Spinal cord (tissue), 10 donors: Measurements from ENCODE around the gene BMP7. TPM values are rescaled to one million over a fixed set of nuclear protein-coding genes. Genes with fewer than 3 reads are reported as not detected.

Source experiments
- DNase-seq, 6 donors: peaks; one replicate each; pipeline versions ENCODE4 v3.0.0 to v3.0.0-alpha.2; 2013 to 2015; ENCODE audit warnings: low spot score in 6 of 6, low read depth in 4 of 6
- H3K27ac ChIP-seq: one replicate; pipeline ENCODE4 v1.5.1; 2013; ENCODE audit warnings: low read depth, low read length, control low read depth
- H3K27me3 ChIP-seq: one replicate; pipeline ENCODE4 v1.6.1; 2013; ENCODE audit warnings: low read length; ENCODE audit not compliant: control insufficient read depth, insufficient read depth
- H3K36me3 ChIP-seq: one replicate; pipeline ENCODE4 v1.6.1; 2013; ENCODE audit warnings: low read length; ENCODE audit not compliant: control insufficient read depth, insufficient read depth
- H3K4me1 ChIP-seq: one replicate; pipeline ENCODE4 v1.6.1; 2013; ENCODE audit warnings: low read length; ENCODE audit not compliant: control insufficient read depth, insufficient read depth
- H3K4me3 ChIP-seq: one replicate; pipeline ENCODE4 v1.5.1; 2013; ENCODE audit warnings: low read depth, low read length, control low read depth
- H3K9me3 ChIP-seq: one replicate; pipeline ENCODE4 v1.6.1; 2013; ENCODE audit warnings: low read length; ENCODE audit not compliant: control insufficient read depth, insufficient read depth
- WGBS: methylation state at CpG from one replicate; pipeline ENCODE4 v1.1.5; 2013; ENCODE audit warnings: missing lambda C conversion rate; ENCODE audit not compliant: insufficient coverage; 5-methylcytosine and 5-hydroxymethylcytosine counted together
- polyA plus RNA-seq, 2 donors: library from polyadenylated mRNA; unstranded; fragments of 120-200 nt; gene quantifications; one replicate each; pipeline ENCODE4 v1.2.1, GENCODE V29; 2013; ENCODE audit not compliant: insufficient read length in 2 of 2
- total RNA-seq, 2 donors: library from RNA; depleted of rRNA in 1 of 2; stranded (reverse); fragments of 120-200 nt in 1 of 2; fragments of >200 nt in 1 of 2; gene quantifications; one replicate each; pipeline versions ENCODE4 v1.2.3 to v1.2.4, GENCODE V29; 2013 to 2014
- donor health status: healthy.

BMP7 gene
- total and polyA plus RNA-seq, 4 donors, result 25.4 to 67.9 (median 54.7) TPM

GRCh38 chr20:57200882-57201695 lies 65.4 kb downstream of the BMP7 start:
- 67% methylated on average over 4 of the region's 7 CpGs for WGBS
- peak in 1 of 6 donors; percentile 45 for DNase-seq
- H3K4me1 ChIP-seq, result peaks cover 26% of the 10 kb centered on the region
- H3K27me3 ChIP-seq, result no peaks in the 10 kb centered on the region
- peaks cover 39% of the 10 kb centered on the region for H3K36me3 ChIP-seq
- no peak overlapping the region for H3K4me3 ChIP-seq
- H3K9me3 ChIP-seq, result no peaks in the 10 kb centered on the region
- H3K27ac ChIP-seq, result no peak overlapping the region

DNA sequence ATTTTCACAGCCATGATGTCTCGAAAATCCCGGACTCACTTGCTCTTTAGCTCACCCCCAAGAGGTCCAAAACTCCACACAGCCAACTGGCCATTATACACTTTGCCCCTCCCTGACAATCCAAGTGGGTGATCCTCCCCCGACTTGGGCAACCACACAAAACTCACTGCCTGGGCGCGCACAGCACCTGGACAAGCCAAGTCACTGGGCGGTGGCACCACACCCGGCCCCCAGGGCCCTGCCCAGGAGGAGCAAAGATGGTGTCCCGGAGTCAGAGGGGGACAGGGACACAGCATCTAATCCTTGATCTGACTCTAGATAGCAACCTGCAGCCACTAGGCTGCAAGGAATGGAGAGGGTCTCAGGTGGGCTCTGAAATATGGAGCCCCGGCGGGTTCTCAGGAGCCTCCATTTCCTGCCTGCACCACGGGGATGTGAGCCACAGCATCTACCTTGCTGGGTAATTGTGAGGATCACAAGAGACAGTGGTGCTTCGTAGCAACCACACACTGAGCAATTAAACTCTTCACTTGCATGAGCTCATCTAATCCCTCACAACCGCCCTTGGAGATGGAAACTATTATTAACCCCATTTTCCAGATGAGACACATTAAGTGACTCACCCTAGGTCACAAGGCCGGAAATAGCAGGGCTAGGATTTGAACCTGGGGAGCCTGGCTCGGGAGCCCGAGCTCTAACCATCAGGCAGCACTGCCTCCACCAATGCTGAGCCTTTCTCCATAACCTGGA lies 66.6 kb downstream of the BMP7 start:
- Histone ChIP-seq H3K27ac (no peak overlapping the region), H3K36me3 (peaks cover 49% of the 10 kb centered on the region), H3K4me1 (peaks cover 26% of the 10 kb centered on the region), H3K4me3 (no peak overlapping the region), H3K9me3 (no peaks in the 10 kb centered on the region), H3K27me3 (no peaks in the 10 kb centered on the region)
- no peak for DNase-seq
- 89% methylated on average over 16 of the region's 16 CpGs for WGBS

DNA sequence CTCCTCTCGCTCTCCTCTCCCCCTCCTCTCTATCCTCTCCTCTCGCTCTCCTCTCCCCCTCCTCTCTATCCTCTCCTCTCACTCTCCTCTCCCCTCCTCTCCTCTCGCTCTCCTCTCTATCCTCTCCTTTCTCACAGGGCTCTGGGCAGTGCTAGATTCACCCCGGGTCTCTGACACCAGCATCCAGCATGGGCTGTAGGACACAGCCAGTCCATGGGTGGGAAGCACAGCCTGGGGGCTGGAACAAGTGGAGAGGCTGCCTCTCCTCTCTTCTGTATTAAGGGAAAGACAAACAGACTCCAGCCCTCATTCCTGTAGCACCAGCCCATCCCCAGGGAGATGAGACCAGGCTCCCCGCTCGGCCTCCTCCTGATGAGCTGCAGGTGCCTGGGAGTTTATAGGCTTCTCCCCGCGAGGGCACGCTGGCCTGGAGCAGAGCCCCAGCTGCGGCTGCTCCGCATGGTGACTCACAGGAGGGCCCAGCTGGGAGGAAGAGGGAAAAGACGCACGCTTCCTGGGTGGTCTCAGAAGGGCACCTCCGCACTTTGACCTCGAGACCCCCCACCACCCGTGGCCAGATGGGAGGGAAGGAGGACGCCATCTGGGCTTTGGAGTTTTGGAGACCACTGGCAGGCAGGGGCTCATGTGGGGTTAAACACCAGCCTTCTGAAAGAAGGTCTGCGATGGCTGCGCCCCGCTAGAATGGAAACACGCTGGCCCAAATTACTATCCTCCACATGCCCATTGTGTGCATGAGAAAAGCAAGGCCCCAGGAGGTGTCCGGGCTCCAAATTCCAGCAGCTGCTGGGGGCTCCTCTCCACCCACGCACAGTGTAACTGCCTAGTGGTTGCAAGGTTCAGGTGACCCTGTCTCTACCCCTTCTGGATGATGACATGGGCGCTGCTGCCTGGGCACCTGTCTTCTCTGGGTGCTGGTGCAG lies 68.0 kb downstream of the BMP7 start:
- Histone ChIP-seq H3K4me3 (no peak overlapping the region), H3K27ac (no peak overlapping the region), H3K27me3 (no peaks in the 10 kb centered on the region), H3K9me3 (no peaks in the 10 kb centered on the region), H3K36me3 (peaks cover 55% of the 10 kb centered on the region), H3K4me1 (peaks cover 26% of the 10 kb centered on the region)
- no peak for DNase-seq
- 48% methylated on average over 16 of the region's 24 CpGs for WGBS

- Histone ChIP-seq H3K4me1 (peaks cover 26% of the 10 kb centered on the region), H3K27ac (no peak overlapping the region), H3K27me3 (no peaks in the 10 kb centered on the region), H3K36me3 (peaks cover 57% of the 10 kb centered on the region), H3K4me3 (no peak overlapping the region), H3K9me3 (no peaks in the 10 kb centered on the region)
- 68% methylated on average over 4 of the region's 5 CpGs for WGBS
- DNase-seq, result no peak
Observed at GRCh38 chr20:57197352-57198131, 68.9 kb downstream of the BMP7 start.

GRCh38 chr20:57195469-57196100 lies 70.9 kb downstream of the BMP7 start:
- Histone ChIP-seq H3K4me1 (peaks cover 22% of the 10 kb centered on the region), H3K36me3 (peaks cover 55% of the 10 kb centered on the region), H3K27me3 (no peaks in the 10 kb centered on the region), H3K27ac (no peak overlapping the region), H3K4me3 (no peak overlapping the region), H3K9me3 (no peaks in the 10 kb centered on the region)
- DNase-seq, result no peak
- 88% methylated on average over 17 of the region's 20 CpGs for WGBS

DNA sequence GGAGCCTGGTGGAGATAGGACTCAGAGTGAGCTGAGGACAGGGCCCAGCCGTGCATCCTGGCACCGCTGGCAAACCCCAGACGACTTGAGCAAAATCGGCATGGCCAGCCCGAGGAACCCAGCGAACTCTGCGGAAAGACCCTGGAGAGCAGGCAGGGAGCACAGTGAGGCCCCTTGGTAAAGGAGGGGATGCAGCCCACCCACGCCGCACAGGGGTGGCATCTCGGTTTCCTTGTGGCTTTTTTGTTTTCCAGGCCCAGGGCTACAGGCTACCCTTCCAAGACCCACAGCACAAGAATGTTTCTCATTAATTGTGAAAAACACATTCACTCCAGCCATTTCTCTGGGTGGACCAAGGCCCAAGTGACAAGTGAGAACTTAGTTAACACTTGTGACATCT lies 71.4 kb downstream of the BMP7 start:
- no peaks in the 10 kb centered on the region for H3K9me3 ChIP-seq
- no peak overlapping the region for H3K27ac ChIP-seq
- WGBS, result 95% methylated on average over 10 of the region's 10 CpGs
- peaks cover 20% of the 10 kb centered on the region for H3K4me1 ChIP-seq
- DNase-seq, result no peak
- no peaks in the 10 kb centered on the region for H3K27me3 ChIP-seq
- no peak overlapping the region for H3K4me3 ChIP-seq
- H3K36me3 ChIP-seq, result peaks cover 56% of the 10 kb centered on the region

DNA sequence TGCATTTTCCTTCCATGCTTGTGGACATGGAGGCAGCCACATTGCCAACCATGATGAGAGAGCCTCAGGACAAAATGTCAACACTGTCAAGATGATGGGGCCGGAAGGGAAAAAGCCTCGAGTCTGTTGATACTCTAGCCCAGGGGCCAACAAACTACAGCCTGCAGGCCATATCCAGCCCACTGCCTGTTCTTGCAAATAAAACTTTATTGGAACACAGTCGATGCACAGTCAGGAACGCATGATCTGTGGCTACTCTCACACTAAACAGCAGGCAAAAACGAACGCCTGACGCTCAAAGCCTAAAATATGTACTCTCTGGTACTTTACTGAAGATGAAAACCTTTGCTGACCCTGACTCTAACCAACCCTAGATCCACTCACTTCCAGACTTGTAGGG lies 72.3 kb downstream of the BMP7 start:
- H3K27me3 ChIP-seq, result no peaks in the 10 kb centered on the region
- H3K9me3 ChIP-seq, result no peaks in the 10 kb centered on the region
- no peak overlapping the region for H3K4me3 ChIP-seq
- peaks cover 57% of the 10 kb centered on the region for H3K36me3 ChIP-seq
- DNase-seq, result no peak
- 93% methylated on average over 7 of the region's 7 CpGs for WGBS
- peaks cover 13% of the 10 kb centered on the region for H3K4me1 ChIP-seq
- H3K27ac ChIP-seq, result no peak overlapping the region

DNA sequence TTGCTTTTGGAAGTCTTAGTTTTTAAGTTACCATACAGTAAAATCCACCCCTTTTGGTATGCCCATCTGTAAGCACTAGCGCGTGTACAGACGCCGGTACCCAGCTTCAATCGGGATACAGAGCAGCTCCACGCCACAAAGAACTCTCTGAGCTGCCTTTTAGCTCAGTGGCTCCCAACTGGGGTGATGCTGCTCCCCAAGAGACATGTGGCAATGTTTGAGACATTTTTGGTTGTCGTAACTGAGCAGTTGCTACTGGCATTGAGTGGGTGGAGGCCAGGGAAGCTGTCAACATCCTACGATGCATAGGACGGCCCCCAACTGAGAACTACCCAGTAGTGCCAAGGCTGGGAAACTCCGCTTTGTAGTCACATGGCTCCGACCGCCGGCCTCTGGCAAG lies 73.3 kb downstream of the BMP7 start:
- DNase-seq, result no peak
- Histone ChIP-seq H3K4me1 (peaks cover 2% of the 10 kb centered on the region), H3K27me3 (no peaks in the 10 kb centered on the region), H3K36me3 (peaks cover 47% of the 10 kb centered on the region), H3K9me3 (no peaks in the 10 kb centered on the region), H3K27ac (no peak overlapping the region), H3K4me3 (no peak overlapping the region)
- 73% methylated on average over 11 of the region's 13 CpGs for WGBS
